Aorta (tissue), 5 donors: Measurements from ENCODE around the gene CLEC3A. TPM values are rescaled to one million over a fixed set of nuclear protein-coding genes. Genes with fewer than 3 reads are reported as not detected.

ENCODE experiments used
- ATAC-seq: fragments of 200-7000 bp; cut with Tn5 transposase; one replicate; pipeline ENCODE4 v1.9.1; 2022; ENCODE audit warnings: moderate library complexity; ENCODE audit not compliant: low FRiP score
- DNase-seq, 2 donors: peaks; one replicate each; pipeline ENCODE4 v3.0.0-alpha.2; 2020
- H3K27ac ChIP-seq, 2 donors: one replicate each; pipeline ENCODE4 v1.5.1; 2013; ENCODE audit warnings: low read length in 2 of 2, mild to moderate bottlenecking in 2 of 2, moderate library complexity in 2 of 2, control low read depth in 1 of 2, inconsistent platforms in 1 of 2, low read depth in 1 of 2
- H3K27me3 ChIP-seq, 2 donors: one replicate each; pipeline ENCODE4 v1.6.1; 2013; ENCODE audit warnings: control low read depth in 1 of 2, low read length in 1 of 2, mild to moderate bottlenecking in 1 of 2, moderate library complexity in 1 of 2; ENCODE audit not compliant: insufficient read depth in 2 of 2, control insufficient read depth in 1 of 2
- H3K36me3 ChIP-seq, 2 donors: one replicate each; pipeline ENCODE4 v1.6.1; 2013; ENCODE audit warnings: control low read depth in 1 of 2, low read length in 1 of 2, mild to moderate bottlenecking in 1 of 2; ENCODE audit not compliant: insufficient read depth in 2 of 2, control insufficient read depth in 1 of 2
- H3K4me1 ChIP-seq, 2 donors: one replicate each; pipeline ENCODE4 v1.6.1; 2013; ENCODE audit warnings: low read length in 2 of 2, control low read depth in 1 of 2, mild to moderate bottlenecking in 1 of 2, moderate library complexity in 1 of 2; ENCODE audit not compliant: insufficient read depth in 2 of 2, control insufficient read depth in 1 of 2
- H3K4me3 ChIP-seq, 2 donors: one replicate each; pipeline ENCODE4 v1.5.1; 2013; ENCODE audit warnings: low read length in 2 of 2, control low read depth in 1 of 2, mild to moderate bottlenecking in 1 of 2
- H3K9me3 ChIP-seq: one replicate; pipeline ENCODE4 v1.6.1; 2013; ENCODE audit warnings: mild to moderate bottlenecking, low read length; ENCODE audit not compliant: control insufficient read depth
- WGBS, 2 donors: extraction: QIAGEN DNeasy Blood & Tissue Kit; methylation state at CpG; one replicate each; pipeline ENCODE4 v1.1.7; 2013; 5-methylcytosine and 5-hydroxymethylcytosine counted together
- intact Hi-C, 2 donors: fragments of 100-400 bp; cut with DNase I; formaldehyde crosslinking; loops; one replicate each; pipeline versions ENCODE4 v1.14.2 to v1.15.0; 2022
- polyA plus RNA-seq, 2 donors: library from polyadenylated mRNA; stranded (reverse); fragments of 200-250 nt; gene quantifications; one replicate each; pipeline ENCODE4 v1.2.3, GENCODE V29; 2013
- total RNA-seq, 2 donors: library from RNA; stranded (reverse); fragmentation: NEBNext Ultra II Directional; extraction: Animal tissue kit (Norgen Biotek cat#: 25700); gene quantifications; one replicate each; pipeline ENCODE4 v1.2.1, GENCODE V29; 2021
- donor health status: healthy with polysubstance abuse.
- donor health status: Bipolar disorder and iron deficiency.
- donor health status: DM: no; HTN: no; CAD: no.
- donor health status: DM: no; HTN: no; CAD: no.
- donor health status: DM: yes; HTN: yes; CAD: no.

The CLEC3A gene
- total and polyA plus RNA-seq, 4 donors: not detected

DNA sequence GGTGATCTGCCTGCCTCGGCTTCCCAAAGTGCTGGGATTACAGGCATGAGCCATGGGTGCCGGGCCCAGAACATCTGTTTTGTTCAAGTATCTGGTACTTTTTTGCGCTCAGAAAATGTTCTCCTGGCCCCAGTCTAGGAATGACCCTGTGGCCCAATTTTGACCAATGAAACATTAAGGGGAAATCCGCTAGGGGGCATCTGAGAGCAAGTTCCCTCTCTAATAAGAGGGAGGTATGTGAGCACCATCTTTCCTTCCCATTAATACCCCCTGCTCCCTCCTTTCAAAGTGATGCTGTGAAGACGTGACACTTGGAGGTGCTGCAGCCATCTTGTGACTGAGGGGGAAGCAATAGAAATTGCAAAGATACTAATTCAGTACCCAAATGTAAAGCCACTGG is 16.5 kb upstream of the CLEC3A start:
- Histone ChIP-seq H3K4me3 (no peak overlapping the region), H3K27ac (no peak overlapping the region), H3K4me1 (no peaks in the 10 kb centered on the region), H3K36me3 (no peaks in the 10 kb centered on the region), H3K9me3 (no peaks in the 10 kb centered on the region), H3K27me3 (no peaks in the 10 kb centered on the region)
- DNase-seq (no peak), ATAC-seq (no peak)
- intact Hi-C loops: loop anchor here (10.0 kb wide), 3 partner anchors 51 to 771 kb away; no protein-coding TSS in a partner anchor
- WGBS, 2 donors: 82 to 88% methylated on average over 5 of the region's 5 CpGs

GRCh38 chr16:78007121-78007520 is 15.2 kb upstream of the CLEC3A start:
- ATAC-seq (no peak), DNase-seq (no peak)
- H3K27ac ChIP-seq: no peak overlapping the region
- intact Hi-C loops: loop anchor here (10.0 kb wide), 3 partner anchors 52 to 772 kb away; no protein-coding TSS in a partner anchor
- no peaks in the 10 kb centered on the region for H3K9me3 ChIP-seq
- no peaks in the 10 kb centered on the region for H3K27me3 ChIP-seq
- no peak overlapping the region for H3K4me3 ChIP-seq
- H3K4me1 ChIP-seq: no peaks in the 10 kb centered on the region
- 84 to 87% methylated on average over 3 of the region's 3 CpGs for WGBS, 2 donors
- H3K36me3 ChIP-seq: no peaks in the 10 kb centered on the region

- H3K4me1 ChIP-seq: no peaks in the 10 kb centered on the region
- no peak overlapping the region for H3K4me3 ChIP-seq
- WGBS, 2 donors: 85 to 86% methylated on average over 5 of the region's 5 CpGs
- no peak for DNase-seq
- no peaks in the 10 kb centered on the region for H3K27me3 ChIP-seq
- H3K36me3 ChIP-seq: no peaks in the 10 kb centered on the region
- H3K9me3 ChIP-seq: no peaks in the 10 kb centered on the region
- ATAC-seq: no peak
- intact Hi-C loops: no loop called here
- no peak overlapping the region for H3K27ac ChIP-seq
Observed at GRCh38 chr16:78024159-78024558, 1.8 kb downstream of the CLEC3A start.

DNA sequence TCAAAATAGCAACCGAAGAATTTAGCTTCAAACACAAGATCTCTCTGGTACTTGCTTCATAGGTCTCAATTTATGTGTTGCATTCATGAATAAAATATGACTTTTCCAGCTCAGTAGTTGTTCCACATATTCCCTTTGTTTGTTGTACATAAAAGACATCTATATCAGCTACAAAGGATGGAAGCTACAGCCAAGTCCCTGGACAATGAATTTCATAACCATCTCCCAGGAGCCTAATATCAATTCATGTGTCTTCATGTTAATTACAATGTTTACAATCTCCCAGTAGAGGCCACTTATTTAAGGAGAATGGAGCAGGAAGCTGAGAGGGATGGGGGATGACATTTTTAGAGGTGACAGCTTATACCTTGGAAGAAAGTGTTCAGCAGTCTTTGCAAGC is 3.3 kb downstream of the CLEC3A start:
- H3K4me1 ChIP-seq: no peaks in the 10 kb centered on the region
- no peak for ATAC-seq
- intact Hi-C loops: no loop called here

DNA sequence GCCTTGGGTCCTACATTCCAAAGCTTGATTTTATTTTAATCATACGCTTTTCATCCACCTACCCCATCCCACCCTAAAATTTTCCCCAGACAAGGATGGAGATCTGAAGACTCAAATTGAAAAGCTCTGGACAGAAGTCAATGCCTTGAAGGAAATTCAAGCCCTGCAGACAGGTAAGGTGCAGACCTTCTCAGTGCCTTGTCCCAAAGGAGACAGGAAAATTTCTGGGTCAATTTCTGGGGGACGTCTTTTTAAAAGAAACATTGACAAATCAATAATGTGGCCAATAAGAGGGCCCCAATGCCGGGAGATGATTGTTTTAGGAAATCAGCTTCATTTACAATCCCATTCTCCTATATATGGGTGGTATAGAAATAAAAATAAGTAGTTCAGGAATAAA is 5.7 kb downstream of the CLEC3A start:
- Histone ChIP-seq H3K9me3 (no peaks in the 10 kb centered on the region), H3K36me3 (no peaks in the 10 kb centered on the region), H3K27me3 (no peaks in the 10 kb centered on the region), H3K4me3 (no peak overlapping the region), H3K4me1 (no peaks in the 10 kb centered on the region), H3K27ac (no peak overlapping the region)
- ATAC-seq: no peak
- intact Hi-C loops: no loop called here
- WGBS, 2 donors: 48 to 53% methylated on average over 3 of the region's 3 CpGs
- DNase-seq: no peak

More for the DNA sequence above, 3.3 kb downstream of the CLEC3A start:
- 89 to 90% methylated on average over 1 of the region's 1 CpG for WGBS, 2 donors
- Histone ChIP-seq H3K27ac (no peak overlapping the region), H3K27me3 (no peaks in the 10 kb centered on the region), H3K4me3 (no peak overlapping the region), H3K36me3 (no peaks in the 10 kb centered on the region), H3K9me3 (no peaks in the 10 kb centered on the region)
- no peak for DNase-seq

GRCh38 chr16:78034530-78034929 is 12.2 kb downstream of the CLEC3A start:
- DNase-seq (no peak), ATAC-seq (no peak)
- H3K4me3 ChIP-seq: no peak overlapping the region
- H3K4me1 ChIP-seq: peaks cover 4 to 5% of the 10 kb centered on the region in 2 donors
- H3K9me3 ChIP-seq: no peaks in the 10 kb centered on the region
- intact Hi-C loops: no loop called here
- WGBS, 2 donors: 25 to 30% methylated on average over 2 of the region's 2 CpGs
- no peaks in the 10 kb centered on the region for H3K36me3 ChIP-seq
- H3K27ac ChIP-seq: no peak overlapping the region
- H3K27me3 ChIP-seq: no peaks in the 10 kb centered on the region

DNA sequence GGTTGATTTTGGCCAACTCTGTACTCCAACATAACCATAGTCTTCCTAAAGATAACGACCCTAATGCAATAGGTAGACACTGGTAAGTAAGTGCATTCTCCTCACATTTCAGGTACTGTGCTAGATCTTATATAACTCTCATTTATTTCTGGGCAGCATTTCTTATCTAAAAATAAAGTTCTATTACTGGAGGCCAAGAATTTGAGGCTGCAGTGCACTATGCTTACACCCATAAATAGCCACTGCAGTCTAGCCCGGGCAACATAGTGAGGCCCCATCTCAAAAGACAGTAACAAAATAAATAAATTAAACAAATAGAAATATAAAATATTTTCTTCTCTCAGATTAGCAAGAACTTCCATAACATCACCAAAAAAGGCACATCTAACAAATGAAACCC is 12.7 kb downstream of the CLEC3A start:
- intact Hi-C loops: no loop called here
- Histone ChIP-seq H3K27ac (no peak overlapping the region), H3K4me1 (peaks cover 4 to 5% of the 10 kb centered on the region in 2 donors), H3K36me3 (no peaks in the 10 kb centered on the region), H3K9me3 (no peaks in the 10 kb centered on the region), H3K4me3 (no peak overlapping the region), H3K27me3 (no peaks in the 10 kb centered on the region)
- ATAC-seq: peak; percentile 38
- DNase-seq: no peak
- 5% methylated on average over 2 of the region's 2 CpGs for WGBS, 2 donors

DNA sequence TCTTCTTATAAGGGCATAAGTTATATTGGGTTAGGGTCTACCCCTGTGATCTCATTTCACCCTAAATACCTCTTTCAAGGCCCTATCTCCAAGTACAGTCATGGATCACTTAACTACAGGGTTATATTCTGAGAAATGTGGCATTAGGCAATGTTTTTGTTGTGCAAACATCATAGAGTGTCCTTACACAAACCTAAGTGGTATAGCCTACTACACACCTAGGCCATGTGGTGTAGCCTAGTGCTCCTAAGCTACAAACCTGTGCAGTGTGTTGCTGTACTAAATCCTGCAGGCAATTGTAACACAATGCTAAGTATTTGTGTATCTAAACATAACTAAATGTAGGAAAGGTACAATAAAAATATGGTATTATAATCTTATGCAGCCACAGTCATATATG is 18.0 kb downstream of the CLEC3A start:
- no peak for ATAC-seq
- intact Hi-C loops: no loop called here
- H3K36me3 ChIP-seq: no peaks in the 10 kb centered on the region
- H3K4me1 ChIP-seq: peaks cover 0 to 3% of the 10 kb centered on the region in 2 donors
- no peak overlapping the region for H3K27ac ChIP-seq
- H3K9me3 ChIP-seq: no peaks in the 10 kb centered on the region
- DNase-seq: no peak
- no peak overlapping the region for H3K4me3 ChIP-seq
- H3K27me3 ChIP-seq: no peaks in the 10 kb centered on the region

GRCh38 chr16:78045865-78046581 is 23.7 kb downstream of the CLEC3A start:
- intact Hi-C loops: loop anchor here in 1 of 2 donors (5.0 kb wide), 1 partner anchor 51 kb away; the partner anchor contains the start of gene WWOX

More at GRCh38 chr16:78045865-78046581, 23.7 kb downstream of the CLEC3A start:
- Histone ChIP-seq H3K36me3 (no peaks in the 10 kb centered on the region), H3K4me3 (no peak overlapping the region), H3K27ac (no peak overlapping the region), H3K27me3 (no peaks in the 10 kb centered on the region), H3K9me3 (no peaks in the 10 kb centered on the region), H3K4me1 (no peaks in the 10 kb centered on the region)
- peak; percentile 93 for ATAC-seq
- peak; percentile 82 to 92 for DNase-seq
- WGBS, 2 donors: 10 to 11% methylated on average over 44 to 45 of the region's 45 CpGs
